HS-27A (cell line): Measurements from ENCODE around the gene STYXL1.

Experiments used
- DNase-seq: peaks from one replicate; pipeline ENCODE4 v3.0.0-alpha.2; 2012; ENCODE audit warnings: low read depth, missing footprints

Gene STYXL1

DNA sequence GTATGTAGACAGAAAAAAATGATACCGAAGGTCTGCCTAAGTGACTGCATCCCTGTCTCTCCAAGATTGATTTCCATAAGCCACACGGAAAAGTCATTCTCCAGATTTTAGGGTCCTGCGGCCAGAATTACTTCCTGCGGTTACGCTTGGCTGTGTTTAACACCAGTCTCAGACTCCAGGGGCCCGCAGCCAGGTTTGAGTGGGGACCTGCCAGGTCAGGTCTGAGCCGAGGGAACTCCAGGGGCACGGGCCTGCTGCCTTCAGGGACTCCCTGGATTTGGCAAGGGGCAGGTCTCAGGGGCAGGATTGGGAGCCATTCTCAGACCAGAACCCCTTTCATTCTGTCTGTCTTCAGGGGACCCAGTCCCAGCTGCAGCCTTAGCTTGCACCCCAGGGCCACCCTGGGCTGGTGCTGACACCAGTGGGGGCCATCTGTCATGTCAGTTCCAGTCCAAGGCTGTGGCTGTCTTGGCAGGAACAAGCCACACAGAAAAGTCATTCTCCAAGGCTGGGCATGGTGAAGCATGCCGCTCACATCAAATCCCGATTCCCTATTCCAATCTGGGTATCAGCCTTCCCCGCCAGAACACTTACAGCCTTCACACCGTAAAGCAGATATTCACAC lies 92.4 kb downstream of the STYXL1 start:
- no peak for DNase-seq

DNA sequence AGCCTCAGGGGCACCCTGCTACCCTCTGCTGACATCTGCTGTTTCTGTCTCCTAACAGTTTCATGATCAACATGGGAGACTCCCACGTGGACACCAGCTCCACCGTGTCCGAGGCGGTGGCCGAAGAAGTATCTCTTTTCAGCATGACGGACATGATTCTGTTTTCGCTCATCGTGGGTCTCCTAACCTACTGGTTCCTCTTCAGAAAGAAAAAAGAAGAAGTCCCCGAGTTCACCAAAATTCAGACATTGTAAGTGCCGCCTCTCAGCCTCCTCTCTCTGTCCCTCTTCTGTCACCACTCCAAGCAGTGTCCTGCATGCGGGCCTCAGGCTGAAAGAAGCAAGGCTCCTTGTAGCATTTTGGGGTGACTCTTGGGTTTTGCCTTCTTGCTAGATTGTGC lies 93.9 kb downstream of the STYXL1 start:
- DNase-seq: no peak

DNA sequence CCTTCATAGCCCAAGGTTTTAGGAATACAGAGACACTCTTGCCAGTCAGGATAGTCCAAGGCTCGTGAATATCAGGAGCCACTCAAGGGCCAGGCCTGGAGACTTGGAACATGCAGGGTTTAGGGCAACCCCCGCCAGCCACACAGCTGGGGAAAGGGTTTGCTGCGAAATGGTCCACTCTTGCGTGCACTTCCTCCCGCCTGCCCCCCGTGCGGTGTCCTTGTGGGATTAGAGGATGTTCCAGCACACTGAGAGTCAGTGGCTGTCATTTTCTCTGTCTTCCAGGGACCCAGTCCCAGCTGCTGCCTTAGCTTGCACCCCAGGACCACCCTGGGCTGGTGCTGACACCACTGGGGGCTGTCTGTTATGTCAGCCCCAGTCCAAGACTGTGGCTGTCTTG lies 94.4 kb downstream of the STYXL1 start:
- no peak for DNase-seq

DNA sequence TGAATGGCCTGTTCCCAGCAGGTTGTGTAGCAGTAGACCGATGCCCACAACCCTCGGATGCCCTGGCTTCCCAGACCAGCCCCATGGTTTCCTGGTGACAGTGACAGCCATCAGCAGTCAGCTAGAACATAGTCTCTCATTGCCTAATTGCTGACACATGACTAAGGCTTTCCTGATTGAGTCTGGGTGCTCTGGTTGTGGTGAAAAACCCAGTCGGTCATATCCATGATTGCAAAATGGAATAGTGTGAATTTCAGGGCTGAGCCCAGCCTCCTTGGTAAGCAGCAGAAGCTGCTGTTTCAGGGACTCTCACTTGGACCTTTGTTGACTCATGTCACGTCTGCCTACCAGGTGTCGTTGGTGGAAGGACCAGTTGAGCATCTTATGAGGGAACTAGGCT lies 96.3 kb downstream of the STYXL1 start:
- no peak for DNase-seq

DNA sequence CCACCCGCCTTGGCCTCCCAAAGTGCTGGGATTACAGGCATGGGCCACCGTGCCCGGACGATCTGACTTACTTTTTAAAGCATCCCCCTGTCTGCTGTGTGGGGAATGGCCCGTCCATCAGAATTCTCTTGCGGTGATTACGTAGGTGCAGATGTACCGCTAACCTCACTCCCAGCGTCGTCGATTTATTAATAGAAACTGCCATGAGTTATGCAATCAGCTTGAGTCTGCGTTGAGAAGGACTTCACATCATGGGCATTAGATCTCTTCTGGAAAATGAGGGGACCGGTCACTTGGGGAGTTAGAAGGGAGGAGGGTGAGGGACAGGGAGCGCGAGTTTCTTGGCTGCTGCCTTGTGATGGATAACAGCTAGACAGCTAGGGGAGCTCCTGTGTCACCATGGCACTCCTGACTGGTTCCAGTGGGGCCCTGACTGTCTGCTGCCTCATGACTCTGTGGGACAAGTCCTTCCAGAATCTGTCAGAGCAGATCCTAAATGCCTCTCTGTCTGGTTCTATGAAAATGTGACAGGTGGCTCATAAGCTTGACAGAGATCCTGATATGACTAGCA lies 97.6 kb downstream of the STYXL1 start:
- no peak for DNase-seq

DNA sequence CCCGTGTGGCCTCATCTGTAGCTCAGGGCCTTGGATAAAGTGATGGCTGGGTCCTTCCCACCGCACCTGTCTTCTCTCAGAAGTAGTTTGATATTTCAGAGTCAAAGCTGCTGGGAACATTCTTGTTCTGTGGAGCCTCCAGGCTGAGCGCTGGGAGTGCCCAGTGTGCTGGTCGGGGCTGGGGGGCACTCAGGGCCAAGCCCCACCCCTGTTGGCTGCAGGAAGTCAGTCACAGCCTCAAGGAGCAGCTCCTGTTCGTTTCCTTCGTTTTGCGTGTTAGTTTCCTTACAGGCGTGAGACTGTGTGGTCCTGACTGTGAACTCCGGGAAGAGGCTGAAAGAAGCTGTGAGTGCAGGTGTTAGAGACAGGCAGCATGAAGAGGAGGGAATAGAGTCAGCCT lies 99.6 kb downstream of the STYXL1 start:
- DNase-seq: no peak
